GM23338 (cell line): ENCODE data around the gene PLXNA2. TPM values are rescaled to one million over a fixed set of nuclear protein-coding genes. Genes with fewer than 3 reads are reported as not detected.

Source experiments
- ATAC-seq: fragments of 200-7000 bp; cut with Tn5 transposase; 3 replicates; pipeline ENCODE4 v1.9.1; 2020
- DNase-seq: peaks from one replicate; pipeline ENCODE4 v3.0.0-alpha.2; 2015; ENCODE audit warnings: low spot score
- H2AFZ ChIP-seq: fragments of 200-600 bp; sonication (generic); 2 replicates; pipeline ENCODE4 v1.8.0; 2016; ENCODE audit warnings: antibody characterized with exemption, mild to moderate bottlenecking, moderate library complexity
- H3F3A ChIP-seq: fragments of 200-600 bp; sonication (generic); replicated peaks from 2 replicates; pipeline ENCODE4 v1.8.0; 2017; ENCODE audit warnings: antibody characterized with exemption, mixed run types, low read depth
- H3K27ac ChIP-seq: fragments of 200-600 bp; sonication (generic); 2 replicates; pipeline ENCODE4 v1.6.1; 2016; ENCODE audit warnings: low read depth
- H3K27me3 ChIP-seq: fragments of 200-600 bp; sonication (generic); 2 replicates; pipeline ENCODE4 v1.8.0; 2016; ENCODE audit warnings: mild to moderate bottlenecking, mixed run types, moderate library complexity; ENCODE audit not compliant: insufficient read depth
- H3K36me3 ChIP-seq: fragments of 200-600 bp; sonication (generic); 2 replicates; pipeline ENCODE4 v1.8.0; 2016; ENCODE audit warnings: mild to moderate bottlenecking; ENCODE audit not compliant: insufficient read depth
- H3K4me1 ChIP-seq: fragments of 200-600 bp; sonication (generic); 2 replicates; pipeline ENCODE4 v1.8.0; 2016; ENCODE audit warnings: mild to moderate bottlenecking, moderate library complexity; ENCODE audit not compliant: insufficient read depth
- H3K4me2 ChIP-seq: fragments of 200-600 bp; sonication (generic); 2 replicates; pipeline ENCODE4 v1.7.1; 2017; ENCODE audit warnings: mixed run types
- H3K4me3 ChIP-seq: fragments of 200-600 bp; sonication (generic); 2 replicates; pipeline ENCODE4 v1.6.1; 2016; ENCODE audit warnings: mixed run types
- H3K79me2 ChIP-seq: fragments of 200-600 bp; sonication (generic); replicated peaks from 2 replicates; pipeline ENCODE4 v1.8.0; 2017; ENCODE audit warnings: mild to moderate bottlenecking; ENCODE audit not compliant: insufficient read depth
- H3K9me2 ChIP-seq: fragments of 200-600 bp; sonication (generic); 2 replicates; pipeline ENCODE4 v1.8.0; 2017; ENCODE audit not compliant: insufficient read depth
- H4K20me1 ChIP-seq: fragments of 200-600 bp; sonication (generic); replicated peaks from 2 replicates; pipeline ENCODE4 v1.8.0; 2017; ENCODE audit warnings: mild to moderate bottlenecking; ENCODE audit not compliant: insufficient read depth
- H3K27ac Mint-ChIP-seq: 2 replicates; pipeline ENCODE4 v1.8.0; 2020; ENCODE audit warnings: inconsistent platforms, mild to moderate bottlenecking, moderate library complexity, mixed read lengths
- H3K27me3 Mint-ChIP-seq: 3 replicates; pipeline ENCODE4 v1.8.0; 2022; ENCODE audit warnings: low read depth, mild to moderate bottlenecking, moderate library complexity, mixed read lengths, inconsistent platforms; ENCODE audit not compliant: insufficient read depth, poor library complexity
- H3K36me3 Mint-ChIP-seq: 3 replicates; pipeline ENCODE4 v1.8.0; 2021; ENCODE audit warnings: low read depth, mild to moderate bottlenecking, inconsistent platforms, moderate library complexity, mixed read lengths
- H3K4me1 Mint-ChIP-seq: 3 replicates; pipeline ENCODE4 v1.8.0; 2020; ENCODE audit warnings: mild to moderate bottlenecking, inconsistent platforms, mixed read lengths
- H3K4me3 Mint-ChIP-seq: 3 replicates; pipeline ENCODE4 v1.8.0; 2021; ENCODE audit warnings: moderate library complexity, mild to moderate bottlenecking, inconsistent platforms, mixed read lengths
- H3K9me3 Mint-ChIP-seq: 3 replicates; pipeline ENCODE4 v1.8.0; 2020; ENCODE audit warnings: moderate library complexity, mild to moderate bottlenecking, inconsistent platforms, mixed read lengths
- CREB1 ChIP-seq: fragments of 250-450 bp; sonication (Bioruptor Pico); IDR thresholded peaks from 2 replicates; pipeline ENCODE4 v1.5.0; 2020; ENCODE audit warnings: low read depth, mild to moderate bottlenecking, moderate library complexity
- EZH2 ChIP-seq: fragments of 200-600 bp; sonication (generic); IDR thresholded peaks from one replicate; pipeline ENCODE4 v1.8.0; 2017; ENCODE audit warnings: antibody characterized with exemption, mild to moderate bottlenecking, low read depth; ENCODE audit not compliant: unreplicated experiment
- JUNB ChIP-seq: IDR thresholded peaks from one replicate; pipeline ENCODE4 v1.6.1; 2016; ENCODE audit warnings: antibody characterized with exemption; ENCODE audit not compliant: unreplicated experiment
- NANOG ChIP-seq: IDR thresholded peaks from 2 replicates; pipeline ENCODE4 v1.6.1; 2016; ENCODE audit warnings: antibody characterized with exemption, borderline replicate concordance
- POLR2AphosphoS5 ChIP-seq: IDR thresholded peaks from 2 replicates; pipeline ENCODE4 v1.6.1; 2016; ENCODE audit warnings: antibody characterized with exemption, low read depth
- STAT1 ChIP-seq: IDR thresholded peaks from one replicate; pipeline ENCODE4 v1.6.1; 2016; ENCODE audit warnings: antibody characterized with exemption; ENCODE audit not compliant: unreplicated experiment
- ZNF114 ChIP-seq: fragments of 250-450 bp; sonication (Bioruptor Pico); IDR thresholded peaks from 2 replicates; pipeline ENCODE4 v1.5.0; 2020; ENCODE audit warnings: mild to moderate bottlenecking, moderate library complexity
- ZNF331 ChIP-seq: fragments of 250-450 bp; sonication (Bioruptor Pico); IDR thresholded peaks from 2 replicates; pipeline ENCODE4 v1.5.0; 2020; ENCODE audit warnings: low read depth, mild to moderate bottlenecking, moderate library complexity
- polyA plus RNA-seq: library from polyadenylated mRNA; unstranded; fragments of >200 nt; fragmentation: Nextera tagmentation; extraction: Ambion mirVana; gene quantifications from 2 replicates; pipeline ENCODE4 v1.2.1, GENCODE V29; 2016
- total RNA-seq: library from RNA; depleted of rRNA; stranded (reverse); fragments of >200 nt; shearing (Covaris generic); gene quantifications from 2 replicates; pipeline ENCODE4 v1.2.3, GENCODE V29; 2014
- TF ChIP-seq, protein P1 (sequence below): fragments of 250-450 bp; sonication (Bioruptor Pico); IDR thresholded peaks from 2 replicates; pipeline ENCODE4 v1.5.0; 2020; ENCODE audit warnings: mild to moderate bottlenecking, moderate library complexity
- TF ChIP-seq, protein P2 (sequence below), 2 experiments: fragments of 200-600 bp in 1 of 2; sonication (generic) in 1 of 2; conservative IDR thresholded peaks; 2 replicates each; pipeline versions ENCODE4 v1.5.1 to v1.6.1; 2016 to 2017; ENCODE audit warnings: antibody characterized with exemption in 2 of 2, low read depth in 2 of 2, mild to moderate bottlenecking in 2 of 2, moderate library complexity in 1 of 2
- TF ChIP-seq, protein P3 (sequence below): IDR thresholded peaks from 2 replicates; pipeline ENCODE4 v1.6.1; 2016; ENCODE audit warnings: antibody characterized with exemption

Gene PLXNA2
- total and polyA plus RNA-seq, 2 experiments from 2014 or later = 0.40 to 1.8 TPM

DNA sequence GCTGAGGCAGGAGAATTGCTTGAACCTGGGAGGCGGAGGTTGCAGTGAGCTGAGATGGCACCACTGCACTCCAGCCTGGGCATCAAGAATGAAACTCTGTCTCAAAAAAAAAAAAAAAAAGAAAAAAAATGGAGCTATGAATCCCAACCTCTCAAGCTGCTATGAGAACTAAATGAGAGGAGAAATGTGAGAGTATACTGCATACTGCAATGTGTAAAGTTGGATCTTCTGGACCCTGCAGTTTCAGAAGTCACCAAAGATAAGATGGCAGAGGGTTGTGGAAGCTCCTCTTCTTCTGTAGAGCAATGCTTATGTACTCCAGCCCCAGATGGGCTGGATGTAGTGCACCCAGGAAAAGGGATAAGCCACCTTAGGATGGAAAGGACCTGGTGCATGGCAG lies 55.6 kb downstream of the PLXNA2 start (continued):
- TF ChIP-seq, protein P1, sequence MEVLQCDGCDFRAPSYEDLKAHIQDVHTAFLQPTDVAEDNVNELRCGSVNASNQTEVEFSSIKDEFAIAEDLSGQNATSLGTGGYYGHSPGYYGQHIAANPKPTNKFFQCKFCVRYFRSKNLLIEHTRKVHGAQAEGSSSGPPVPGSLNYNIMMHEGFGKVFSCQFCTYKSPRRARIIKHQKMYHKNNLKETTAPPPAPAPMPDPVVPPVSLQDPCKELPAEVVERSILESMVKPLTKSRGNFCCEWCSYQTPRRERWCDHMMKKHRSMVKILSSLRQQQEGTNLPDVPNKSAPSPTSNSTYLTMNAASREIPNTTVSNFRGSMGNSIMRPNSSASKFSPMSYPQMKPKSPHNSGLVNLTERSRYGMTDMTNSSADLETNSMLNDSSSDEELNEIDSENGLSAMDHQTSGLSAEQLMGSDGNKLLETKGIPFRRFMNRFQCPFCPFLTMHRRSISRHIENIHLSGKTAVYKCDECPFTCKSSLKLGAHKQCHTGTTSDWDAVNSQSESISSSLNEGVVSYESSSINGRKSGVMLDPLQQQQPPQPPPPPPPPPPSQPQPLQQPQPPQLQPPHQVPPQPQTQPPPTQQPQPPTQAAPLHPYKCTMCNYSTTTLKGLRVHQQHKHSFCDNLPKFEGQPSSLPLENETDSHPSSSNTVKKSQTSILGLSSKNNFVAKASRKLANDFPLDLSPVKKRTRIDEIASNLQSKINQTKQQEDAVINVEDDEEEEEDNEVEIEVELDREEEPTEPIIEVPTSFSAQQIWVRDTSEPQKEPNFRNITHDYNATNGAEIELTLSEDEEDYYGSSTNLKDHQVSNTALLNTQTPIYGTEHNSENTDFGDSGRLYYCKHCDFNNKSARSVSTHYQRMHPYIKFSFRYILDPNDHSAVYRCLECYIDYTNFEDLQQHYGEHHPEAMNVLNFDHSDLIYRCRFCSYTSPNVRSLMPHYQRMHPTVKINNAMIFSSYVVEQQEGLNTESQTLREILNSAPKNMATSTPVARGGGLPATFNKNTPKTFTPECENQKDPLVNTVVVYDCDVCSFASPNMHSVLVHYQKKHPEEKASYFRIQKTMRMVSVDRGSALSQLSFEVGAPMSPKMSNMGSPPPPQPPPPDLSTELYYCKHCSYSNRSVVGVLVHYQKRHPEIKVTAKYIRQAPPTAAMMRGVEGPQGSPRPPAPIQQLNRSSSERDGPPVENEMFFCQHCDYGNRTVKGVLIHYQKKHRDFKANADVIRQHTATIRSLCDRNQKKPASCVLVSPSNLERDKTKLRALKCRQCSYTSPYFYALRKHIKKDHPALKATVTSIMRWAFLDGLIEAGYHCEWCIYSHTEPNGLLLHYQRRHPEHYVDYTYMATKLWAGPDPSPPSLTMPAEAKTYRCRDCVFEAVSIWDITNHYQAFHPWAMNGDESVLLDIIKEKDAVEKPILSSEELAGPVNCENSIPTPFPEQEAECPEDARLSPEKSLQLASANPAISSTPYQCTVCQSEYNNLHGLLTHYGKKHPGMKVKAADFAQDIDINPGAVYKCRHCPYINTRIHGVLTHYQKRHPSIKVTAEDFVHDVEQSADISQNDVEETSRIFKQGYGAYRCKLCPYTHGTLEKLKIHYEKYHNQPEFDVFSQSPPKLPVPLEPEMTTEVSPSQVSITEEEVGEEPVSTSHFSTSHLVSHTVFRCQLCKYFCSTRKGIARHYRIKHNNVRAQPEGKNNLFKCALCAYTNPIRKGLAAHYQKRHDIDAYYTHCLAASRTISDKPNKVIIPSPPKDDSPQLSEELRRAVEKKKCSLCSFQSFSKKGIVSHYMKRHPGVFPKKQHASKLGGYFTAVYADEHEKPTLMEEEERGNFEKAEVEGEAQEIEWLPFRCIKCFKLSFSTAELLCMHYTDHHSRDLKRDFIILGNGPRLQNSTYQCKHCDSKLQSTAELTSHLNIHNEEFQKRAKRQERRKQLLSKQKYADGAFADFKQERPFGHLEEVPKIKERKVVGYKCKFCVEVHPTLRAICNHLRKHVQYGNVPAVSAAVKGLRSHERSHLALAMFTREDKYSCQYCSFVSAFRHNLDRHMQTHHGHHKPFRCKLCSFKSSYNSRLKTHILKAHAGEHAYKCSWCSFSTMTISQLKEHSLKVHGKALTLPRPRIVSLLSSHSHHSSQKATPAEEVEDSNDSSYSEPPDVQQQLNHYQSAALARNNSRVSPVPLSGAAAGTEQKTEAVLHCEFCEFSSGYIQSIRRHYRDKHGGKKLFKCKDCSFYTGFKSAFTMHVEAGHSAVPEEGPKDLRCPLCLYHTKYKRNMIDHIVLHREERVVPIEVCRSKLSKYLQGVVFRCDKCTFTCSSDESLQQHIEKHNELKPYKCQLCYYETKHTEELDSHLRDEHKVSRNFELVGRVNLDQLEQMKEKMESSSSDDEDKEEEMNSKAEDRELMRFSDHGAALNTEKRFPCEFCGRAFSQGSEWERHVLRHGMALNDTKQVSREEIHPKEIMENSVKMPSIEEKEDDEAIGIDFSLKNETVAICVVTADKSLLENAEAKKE (CRISPR knock-in tag) = no peak
- TF ChIP-seq, protein P2, sequence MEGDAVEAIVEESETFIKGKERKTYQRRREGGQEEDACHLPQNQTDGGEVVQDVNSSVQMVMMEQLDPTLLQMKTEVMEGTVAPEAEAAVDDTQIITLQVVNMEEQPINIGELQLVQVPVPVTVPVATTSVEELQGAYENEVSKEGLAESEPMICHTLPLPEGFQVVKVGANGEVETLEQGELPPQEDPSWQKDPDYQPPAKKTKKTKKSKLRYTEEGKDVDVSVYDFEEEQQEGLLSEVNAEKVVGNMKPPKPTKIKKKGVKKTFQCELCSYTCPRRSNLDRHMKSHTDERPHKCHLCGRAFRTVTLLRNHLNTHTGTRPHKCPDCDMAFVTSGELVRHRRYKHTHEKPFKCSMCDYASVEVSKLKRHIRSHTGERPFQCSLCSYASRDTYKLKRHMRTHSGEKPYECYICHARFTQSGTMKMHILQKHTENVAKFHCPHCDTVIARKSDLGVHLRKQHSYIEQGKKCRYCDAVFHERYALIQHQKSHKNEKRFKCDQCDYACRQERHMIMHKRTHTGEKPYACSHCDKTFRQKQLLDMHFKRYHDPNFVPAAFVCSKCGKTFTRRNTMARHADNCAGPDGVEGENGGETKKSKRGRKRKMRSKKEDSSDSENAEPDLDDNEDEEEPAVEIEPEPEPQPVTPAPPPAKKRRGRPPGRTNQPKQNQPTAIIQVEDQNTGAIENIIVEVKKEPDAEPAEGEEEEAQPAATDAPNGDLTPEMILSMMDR (conservative IDR thresholded peaks at IDR 0.05; ENCODE audit: low read depth in 2 of 2) = no peak
- TF ChIP-seq ZNF331 (CRISPR knock-in tag) (no peak), JUNB (no peak)

DNA sequence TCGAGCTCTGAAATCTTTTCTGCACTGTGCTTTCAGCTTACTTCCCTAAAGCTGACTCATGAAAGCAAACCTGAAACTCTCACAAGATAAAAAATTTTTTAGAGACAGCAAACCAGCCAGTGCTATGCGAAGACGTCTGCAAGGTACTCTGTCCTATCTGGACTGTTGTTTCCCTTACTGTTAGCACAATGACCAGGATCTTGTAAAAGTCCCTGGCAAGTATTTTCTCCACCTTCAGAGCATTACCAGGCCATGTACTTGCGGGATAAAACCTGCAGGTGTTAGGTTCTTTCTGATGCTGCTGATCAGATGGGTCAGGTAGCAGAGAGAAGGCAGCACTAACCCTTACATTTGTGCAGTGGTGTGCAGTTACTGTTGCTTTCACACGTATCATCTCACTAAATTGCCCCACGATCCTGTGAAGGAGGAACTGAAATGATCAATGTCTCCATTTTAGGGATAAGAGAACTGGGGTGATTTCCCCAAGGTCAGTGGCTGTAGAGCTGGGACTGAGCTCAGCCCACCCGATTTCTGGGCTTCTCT lies 56.6 kb downstream of the PLXNA2 start:
- H3K4me1 Mint-ChIP-seq = peaks cover 8% of the 10 kb centered on the region; the same call in 2 of the 3 replicates
- Histone ChIP-seq H2AFZ (no peak overlapping the region), H3K79me2 (no peaks in the 10 kb centered on the region), H3K36me3 (no peaks in the 10 kb centered on the region), H3F3A (no peaks in the 10 kb centered on the region), H3K27ac (no peak overlapping the region), H3K27me3 (no peaks in the 10 kb centered on the region), H4K20me1 (no peaks in the 10 kb centered on the region), H3K9me2 (no peaks in the 10 kb centered on the region), H3K4me1 (no peaks in the 10 kb centered on the region), H3K4me3 (no peak overlapping the region), H3K4me2 (no peak overlapping the region)
- no peaks in the 10 kb centered on the region for H3K27me3 Mint-ChIP-seq
- H3K4me3 Mint-ChIP-seq = no peak overlapping the region
- DNase-seq (no peak), ATAC-seq (no peak)
- H3K9me3 Mint-ChIP-seq = no peaks in the 10 kb centered on the region
- no peak overlapping the region for H3K27ac Mint-ChIP-seq
- H3K36me3 Mint-ChIP-seq = no peaks in the 10 kb centered on the region
- TF ChIP-seq NANOG (no peak), ZNF114 (CRISPR knock-in tag) (no peak), POLR2AphosphoS5 (no peak), EZH2 (no peak), CREB1 (CRISPR knock-in tag) (no peak), JUNB (no peak), STAT1 (no peak)
- TF ChIP-seq, protein P2 (conservative IDR thresholded peaks at IDR 0.05; ENCODE audit: low read depth in 2 of 2) = no peak
- TF ChIP-seq, protein P3, sequence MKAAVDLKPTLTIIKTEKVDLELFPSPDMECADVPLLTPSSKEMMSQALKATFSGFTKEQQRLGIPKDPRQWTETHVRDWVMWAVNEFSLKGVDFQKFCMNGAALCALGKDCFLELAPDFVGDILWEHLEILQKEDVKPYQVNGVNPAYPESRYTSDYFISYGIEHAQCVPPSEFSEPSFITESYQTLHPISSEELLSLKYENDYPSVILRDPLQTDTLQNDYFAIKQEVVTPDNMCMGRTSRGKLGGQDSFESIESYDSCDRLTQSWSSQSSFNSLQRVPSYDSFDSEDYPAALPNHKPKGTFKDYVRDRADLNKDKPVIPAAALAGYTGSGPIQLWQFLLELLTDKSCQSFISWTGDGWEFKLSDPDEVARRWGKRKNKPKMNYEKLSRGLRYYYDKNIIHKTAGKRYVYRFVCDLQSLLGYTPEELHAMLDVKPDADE = no peak
